Measurements from ENCODE around the gene MARS2. TPM values are rescaled to one million over a fixed set of nuclear protein-coding genes. Genes with fewer than 3 reads are reported as not detected.

MARS2 gene
- total RNA-seq, 1 donor = 3.3 TPM

DNA sequence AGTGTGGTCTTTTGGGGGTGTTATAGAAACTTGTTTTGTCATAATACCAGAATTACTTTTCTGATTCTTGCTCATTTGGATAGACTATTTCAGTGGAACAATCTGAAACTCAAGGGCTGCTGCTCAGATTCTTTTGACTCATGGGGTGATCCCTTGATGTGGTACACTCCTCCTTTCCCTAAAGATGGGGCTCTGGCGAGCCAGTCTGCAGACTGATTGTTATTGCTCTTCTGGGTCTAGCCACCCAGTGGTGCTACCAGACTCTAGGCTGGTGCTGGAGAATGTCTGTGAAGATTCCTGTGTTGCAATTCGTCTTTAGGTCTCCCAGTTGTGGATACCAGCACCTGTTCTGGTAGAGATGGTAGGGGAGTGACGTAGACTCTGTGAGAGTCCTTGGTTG, 4.2 kb upstream of the MARS2 start:
- H4K20me1 ChIP-seq (ENCODE audit: insufficient read depth, low read length) = no peaks in the 10 kb centered on the region
- no peak for DNase-seq (ENCODE audit: insufficient read length, low spot score, missing footprints)
- H3K79me2 ChIP-seq (ENCODE audit: insufficient read depth, low read length) = peaks cover 3% of the 10 kb centered on the region
- H3K4me1 ChIP-seq (ENCODE audit: insufficient read depth, low read length) = peaks cover 3% of the 10 kb centered on the region
- H3K36me3 ChIP-seq (ENCODE audit: insufficient read depth, low read length) = no peaks in the 10 kb centered on the region
- no peaks in the 10 kb centered on the region for H3K27me3 ChIP-seq (ENCODE audit: insufficient read depth, low read length)
- TF ChIP-seq CTCF (IDR thresholded peaks at IDR 0.05; ENCODE audit: extremely low read depth, low read depth, low read length) = no peak
- no peaks in the 10 kb centered on the region for H3K9me3 ChIP-seq (ENCODE audit: low read depth, low read length)
- H3K4me2 ChIP-seq (ENCODE audit: insufficient read depth, low read length) = no peak overlapping the region
- H3K27ac ChIP-seq (ENCODE audit: low read depth, low read length) = no peak overlapping the region
- peak overlapping the region; percentile 14 for H2AFZ ChIP-seq (ENCODE audit: low read length)
- no peak overlapping the region for H3K4me3 ChIP-seq (ENCODE audit: insufficient read depth, low read length)

- Histone ChIP-seq H3K9me3 (ENCODE audit: low read depth, low read length) (no peaks in the 10 kb centered on the region), H3K79me2 (ENCODE audit: insufficient read depth, low read length) (peaks cover 29% of the 10 kb centered on the region), H3K4me2 (ENCODE audit: insufficient read depth, low read length) (peak overlapping the region; percentile 98), H4K20me1 (ENCODE audit: insufficient read depth, low read length) (peaks cover 23% of the 10 kb centered on the region), H3K27ac (ENCODE audit: low read depth, low read length) (peak overlapping the region; percentile 42), H3K4me3 (ENCODE audit: insufficient read depth, low read length) (peak overlapping the region; percentile 92), H2AFZ (ENCODE audit: low read length) (peak overlapping the region; percentile 87), H3K36me3 (ENCODE audit: insufficient read depth, low read length) (no peaks in the 10 kb centered on the region), H3K4me1 (ENCODE audit: insufficient read depth, low read length) (peaks cover 32% of the 10 kb centered on the region), H3K27me3 (ENCODE audit: insufficient read depth, low read length) (no peaks in the 10 kb centered on the region)
- DNase-seq (ENCODE audit: insufficient read length, low spot score, missing footprints) = no peak
- no peak for TF ChIP-seq CTCF (IDR thresholded peaks at IDR 0.05; ENCODE audit: extremely low read depth, low read depth, low read length)
Observed at GRCh38 chr2:197704434-197705120, 592 bp upstream of the MARS2 start.

DNA sequence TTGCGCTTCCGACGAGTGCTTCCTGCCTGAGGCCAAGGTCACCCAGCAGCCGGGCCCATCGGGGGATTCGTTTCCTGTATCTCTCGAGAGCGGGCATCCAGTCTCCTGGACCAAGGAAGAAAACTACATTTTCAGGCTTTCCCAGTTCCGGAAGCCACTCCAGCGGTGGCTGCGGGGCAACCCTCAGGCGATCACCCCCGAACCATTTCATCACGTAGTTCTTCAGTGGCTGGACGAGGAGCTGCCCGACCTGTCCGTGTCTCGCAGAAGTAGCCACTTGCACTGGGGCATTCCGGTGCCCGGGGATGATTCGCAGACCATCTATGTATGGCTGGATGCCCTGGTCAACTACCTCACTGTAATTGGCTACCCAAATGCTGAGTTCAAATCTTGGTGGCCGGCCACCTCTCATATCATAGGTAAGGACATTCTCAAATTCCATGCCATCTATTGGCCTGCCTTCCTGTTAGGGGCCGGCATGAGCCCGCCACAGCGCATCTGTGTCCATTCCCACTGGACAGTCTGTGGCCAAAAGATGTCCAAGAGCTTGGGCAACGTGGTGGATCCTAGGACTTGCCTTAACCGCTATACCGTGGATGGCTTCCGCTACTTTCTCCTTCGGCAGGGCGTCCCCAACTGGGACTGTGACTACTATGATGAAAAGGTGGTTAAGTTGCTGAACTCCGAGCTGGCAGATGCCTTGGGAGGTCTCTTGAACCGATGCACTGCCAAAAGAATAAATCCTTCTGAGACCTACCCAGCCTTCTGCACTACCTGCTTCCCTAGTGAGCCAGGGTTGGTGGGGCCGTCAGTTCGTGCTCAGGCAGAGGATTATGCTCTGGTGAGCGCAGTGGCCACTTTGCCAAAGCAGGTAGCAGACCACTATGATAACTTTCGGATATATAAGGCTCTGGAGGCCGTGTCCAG, 1.0 kb downstream of the MARS2 start:
- Histone ChIP-seq H3K27ac (ENCODE audit: low read depth, low read length) (peak overlapping the region; percentile 27), H3K79me2 (ENCODE audit: insufficient read depth, low read length) (peaks cover 40% of the 10 kb centered on the region), H3K9me3 (ENCODE audit: low read depth, low read length) (no peaks in the 10 kb centered on the region), H3K36me3 (ENCODE audit: insufficient read depth, low read length) (peaks cover 4% of the 10 kb centered on the region), H3K4me2 (ENCODE audit: insufficient read depth, low read length) (peak overlapping the region; percentile 98), H4K20me1 (ENCODE audit: insufficient read depth, low read length) (peaks cover 23% of the 10 kb centered on the region), H3K4me1 (ENCODE audit: insufficient read depth, low read length) (peaks cover 32% of the 10 kb centered on the region), H3K27me3 (ENCODE audit: insufficient read depth, low read length) (no peaks in the 10 kb centered on the region), H3K4me3 (ENCODE audit: insufficient read depth, low read length) (peak overlapping the region; percentile 92), H2AFZ (ENCODE audit: low read length) (peak overlapping the region; percentile 98)
- peak; percentile 48 for DNase-seq (ENCODE audit: insufficient read length, low spot score, missing footprints)
- no peak for TF ChIP-seq CTCF (IDR thresholded peaks at IDR 0.05; ENCODE audit: extremely low read depth, low read depth, low read length)

DNA sequence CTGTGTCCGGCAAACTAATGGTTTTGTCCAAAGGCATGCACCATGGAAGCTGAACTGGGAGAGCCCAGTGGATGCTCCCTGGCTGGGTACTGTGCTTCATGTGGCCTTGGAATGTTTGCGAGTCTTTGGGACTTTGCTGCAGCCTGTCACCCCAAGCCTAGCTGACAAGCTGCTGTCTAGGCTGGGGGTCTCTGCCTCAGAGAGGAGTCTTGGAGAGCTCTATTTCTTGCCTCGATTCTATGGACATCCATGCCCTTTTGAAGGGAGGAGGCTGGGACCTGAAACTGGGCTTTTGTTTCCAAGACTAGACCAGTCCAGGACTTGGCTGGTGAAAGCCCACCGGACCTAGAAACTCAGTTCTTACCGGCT, 1.7 kb downstream of the MARS2 start:
- peak overlapping the region; percentile 98 for H2AFZ ChIP-seq (ENCODE audit: low read length)
- peaks cover 23% of the 10 kb centered on the region for H4K20me1 ChIP-seq (ENCODE audit: insufficient read depth, low read length)
- peak; percentile 75 for DNase-seq (ENCODE audit: insufficient read length, low spot score, missing footprints)
- no peaks in the 10 kb centered on the region for H3K27me3 ChIP-seq (ENCODE audit: insufficient read depth, low read length)
- peaks cover 10% of the 10 kb centered on the region for H3K36me3 ChIP-seq (ENCODE audit: insufficient read depth, low read length)
- TF ChIP-seq CTCF (IDR thresholded peaks at IDR 0.05; ENCODE audit: extremely low read depth, low read depth, low read length) = no peak
- H3K4me1 ChIP-seq (ENCODE audit: insufficient read depth, low read length) = peaks cover 32% of the 10 kb centered on the region
- H3K4me3 ChIP-seq (ENCODE audit: insufficient read depth, low read length) = peak overlapping the region; percentile 92
- peaks cover 40% of the 10 kb centered on the region for H3K79me2 ChIP-seq (ENCODE audit: insufficient read depth, low read length)
- no peaks in the 10 kb centered on the region for H3K9me3 ChIP-seq (ENCODE audit: low read depth, low read length)
- H3K27ac ChIP-seq (ENCODE audit: low read depth, low read length) = peak overlapping the region; percentile 27
- H3K4me2 ChIP-seq (ENCODE audit: insufficient read depth, low read length) = peak overlapping the region; percentile 98

Measured in osteoblast (primary cell).